GM18867 (cell line): ENCODE results near the gene SPDYE2B.
"Not testable (repeated sequence)": the region's sequence is repeated elsewhere in the genome, so short reads cannot be mapped to it uniquely, and the experiment has no call there.

ENCODE experiments used
- ATAC-seq: cut with Tn5 transposase; IDR thresholded peaks from one replicate; pipeline ENCODE4 v1.9.1; 2021; ENCODE audit warnings: mild to moderate bottlenecking, moderate library complexity; ENCODE audit not compliant: unreplicated experiment

SPDYE2B gene

DNA sequence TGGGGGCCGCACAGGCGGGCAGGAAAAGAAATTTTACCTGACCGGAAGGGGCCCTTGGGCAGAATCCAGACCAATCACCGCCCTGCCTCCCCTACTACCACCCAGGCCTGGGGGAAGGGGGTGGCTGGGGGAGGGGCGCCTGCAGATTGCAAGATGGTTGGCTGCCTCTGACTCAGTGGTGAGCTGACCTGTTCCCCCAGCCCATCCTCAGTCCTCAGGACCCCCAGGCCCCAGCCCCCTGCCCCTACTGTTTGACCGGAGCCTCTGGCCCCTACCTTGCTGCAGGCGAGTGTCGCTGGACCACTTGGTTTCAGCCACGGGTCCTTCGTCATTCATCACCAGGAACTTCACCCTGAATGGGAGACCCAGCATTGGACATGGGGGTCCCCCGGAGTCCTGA, 11.3 kb upstream of the SPDYE2B start:
- ATAC-seq = not testable (repeated sequence)

DNA sequence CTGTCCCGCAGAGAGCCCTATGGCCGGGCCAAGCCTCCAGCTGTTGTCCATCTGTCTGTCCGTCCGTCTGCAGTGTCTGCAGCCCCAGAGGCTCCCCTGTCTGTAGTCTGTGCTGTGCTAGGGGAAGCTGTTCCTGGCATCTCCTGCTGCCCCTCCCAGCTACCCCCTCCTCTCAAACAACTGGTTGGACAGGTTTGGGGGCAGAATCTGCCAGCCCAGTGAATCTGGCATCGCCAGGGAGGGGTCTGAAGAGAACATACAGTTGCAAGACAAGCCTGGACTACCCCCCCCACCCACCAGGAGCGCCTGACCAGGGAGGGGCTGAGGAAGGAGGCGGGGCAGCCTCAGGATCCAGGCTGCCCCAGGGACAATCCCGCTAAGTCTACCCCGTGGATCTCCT, 7.4 kb upstream of the SPDYE2B start, which contains the start of gene UPK3BL1:
UPK3BL1 (minus strand) TSS at position 101 of the 400 bp plus-strand sequence; CDS start at position 51, 50 bp downstream.
- not testable (repeated sequence) for ATAC-seq

DNA sequence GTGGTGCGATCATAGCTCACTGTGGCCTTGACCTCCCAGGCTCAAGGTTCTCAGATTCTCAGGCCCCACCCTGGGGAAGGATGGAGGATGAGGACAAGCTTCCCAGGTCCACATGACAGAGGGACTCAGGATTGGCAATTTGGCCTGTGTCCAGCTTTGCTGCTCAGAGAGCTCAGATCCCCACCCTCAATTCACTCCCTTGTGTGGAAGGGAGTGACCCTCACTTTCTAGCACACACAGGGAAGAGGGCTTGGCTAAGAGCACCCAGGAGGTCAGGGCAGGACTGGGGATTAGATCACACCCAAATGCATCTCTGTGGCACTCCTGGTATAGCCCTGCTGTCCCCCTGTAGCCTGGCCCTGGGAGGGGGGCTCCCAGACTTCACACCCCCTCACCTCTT, 6.7 kb upstream of the SPDYE2B start:
- ATAC-seq = not testable (repeated sequence)

DNA sequence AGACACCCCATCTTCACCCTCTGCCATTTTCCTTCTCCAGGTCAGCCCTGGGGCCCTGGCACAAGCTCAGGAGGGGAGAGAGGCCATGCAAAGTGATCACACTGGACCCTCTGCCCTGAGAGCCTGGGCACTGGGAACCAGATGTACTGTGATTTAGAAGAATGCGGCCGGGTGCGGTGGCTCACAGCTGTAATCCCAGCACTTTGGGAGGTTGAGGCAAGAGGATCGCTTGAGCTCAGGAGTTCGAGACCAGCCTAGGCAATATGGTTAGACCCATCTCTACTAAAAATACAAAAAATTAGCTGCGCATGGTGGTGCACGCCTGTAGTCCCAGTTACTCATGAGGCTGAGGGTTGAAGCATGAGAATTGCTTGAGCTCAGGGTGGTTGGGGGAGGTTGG, 2.3 kb upstream of the SPDYE2B start:
- ATAC-seq = not testable (repeated sequence)

DNA sequence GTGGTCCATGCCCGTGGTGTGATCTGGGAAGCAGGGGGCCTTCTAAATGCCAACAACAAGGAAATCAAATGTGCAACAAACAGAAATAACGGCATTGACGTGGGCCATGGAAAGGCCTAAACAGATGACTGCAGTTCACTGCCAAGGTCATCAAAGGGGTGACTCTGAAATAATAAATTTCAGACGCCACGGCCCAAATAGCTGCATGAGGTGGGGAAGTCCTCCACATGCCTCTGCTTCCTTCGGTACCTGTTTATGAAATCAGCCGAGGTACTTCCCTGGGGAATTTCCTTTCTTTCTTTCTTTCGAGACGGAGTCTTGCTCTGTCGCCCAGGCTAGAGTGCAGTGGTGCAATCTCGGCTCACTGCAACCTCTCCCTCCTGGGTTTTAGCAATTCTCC, 14.6 kb downstream of the SPDYE2B start:
- not testable (repeated sequence) for ATAC-seq

DNA sequence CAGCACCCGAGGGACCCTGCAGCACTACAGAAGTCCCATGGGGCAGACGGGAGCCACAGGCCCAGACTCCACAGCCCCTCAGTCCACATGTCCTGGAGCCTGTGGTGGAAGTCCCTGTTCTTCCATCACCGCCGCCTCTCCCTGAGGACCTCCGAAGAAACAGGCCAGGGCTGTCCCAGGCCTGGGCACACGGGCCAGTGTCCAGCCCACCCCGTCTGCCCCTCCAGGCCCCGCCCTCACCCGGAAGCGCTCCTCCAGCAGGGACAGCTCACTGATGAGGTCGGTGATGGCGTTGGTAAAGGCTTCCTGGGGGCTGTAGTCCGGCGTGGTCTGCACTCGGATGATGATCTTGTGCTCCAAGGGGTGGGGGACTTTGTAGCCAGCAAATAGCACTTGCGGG, 16.7 kb downstream of the SPDYE2B start:
- not testable (repeated sequence) for ATAC-seq

DNA sequence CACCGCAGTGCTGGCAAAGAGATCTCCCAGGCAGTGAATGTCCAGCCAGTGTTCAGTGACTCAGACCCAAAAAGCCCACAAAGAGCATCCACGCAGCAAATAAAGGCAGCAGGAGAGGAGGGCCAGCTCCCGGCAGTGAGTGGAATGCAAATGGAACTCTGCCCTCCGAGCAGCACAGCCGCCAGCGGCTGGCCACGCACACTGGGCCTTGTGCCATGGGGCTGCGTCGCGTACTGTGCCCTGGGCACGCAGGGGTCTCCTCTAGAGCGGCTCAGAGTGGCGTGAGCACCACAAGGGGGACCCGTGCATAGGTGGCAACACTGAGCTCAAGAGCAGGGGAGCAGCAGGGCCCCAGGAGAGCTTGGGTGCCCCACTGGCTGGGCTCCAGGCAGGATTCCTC, 17.4 kb downstream of the SPDYE2B start:
- not testable (repeated sequence) for ATAC-seq

DNA sequence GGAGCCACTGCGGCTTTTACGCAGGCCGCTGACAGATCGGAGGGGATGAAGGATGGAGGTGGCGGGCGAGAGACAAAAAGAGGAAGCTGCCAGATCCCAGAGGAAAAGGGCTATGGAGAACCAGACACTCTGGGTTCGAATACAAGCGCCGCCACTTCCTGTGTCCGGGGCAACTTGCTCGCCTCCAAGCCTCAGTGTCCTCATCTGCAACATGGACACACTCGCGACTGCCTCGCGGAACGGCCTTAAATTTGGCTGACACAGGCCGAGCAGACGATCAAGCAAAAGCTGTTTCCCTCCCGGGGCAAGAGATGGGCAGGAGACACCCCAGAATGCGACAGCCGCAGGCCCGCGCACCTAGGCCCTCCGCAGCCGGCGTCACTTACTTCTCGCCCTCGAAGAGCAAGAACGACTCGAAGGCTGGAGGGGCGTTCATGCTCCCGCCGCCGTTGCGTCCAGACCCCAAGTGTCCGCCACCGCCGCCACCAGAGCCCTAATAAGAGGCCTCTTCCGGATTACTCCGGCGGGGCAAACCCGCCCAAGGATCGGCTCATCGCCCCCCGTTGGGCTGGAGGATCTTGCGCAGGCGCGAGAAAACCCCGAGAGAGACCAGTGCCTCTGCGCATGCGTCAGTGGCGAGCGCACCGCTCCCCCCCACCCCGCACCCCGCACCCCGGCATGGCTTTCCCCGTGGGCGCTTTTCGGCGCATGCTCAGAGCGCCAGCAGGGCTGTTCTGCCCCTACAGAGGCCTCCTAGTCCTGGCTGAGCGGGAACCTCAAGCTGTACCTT, 21.2 kb downstream of the SPDYE2B start, which contains the start of gene POLR2J2:
POLR2J2 (minus strand) TSS at position 498 of the 790 bp plus-strand sequence; CDS start at position 436, 62 bp downstream.
- ATAC-seq = peak; percentile 75

DNA sequence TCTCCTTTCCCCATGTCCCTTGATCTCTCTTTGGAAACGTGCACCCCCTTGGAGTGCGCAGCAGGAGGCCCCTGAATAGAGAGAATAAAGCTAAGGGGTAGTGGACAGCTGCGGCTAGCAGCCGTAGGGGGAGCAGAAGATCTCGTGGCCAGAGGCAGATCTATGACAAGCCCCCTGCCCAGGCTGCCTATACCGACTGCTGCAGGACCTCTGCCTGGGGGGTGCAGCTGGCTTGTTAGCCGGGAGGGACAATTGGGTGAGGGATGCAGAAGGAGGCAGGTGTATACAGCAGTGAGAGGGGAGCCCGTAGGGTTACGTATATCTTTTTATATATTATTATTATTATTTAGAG, 21.8 kb downstream of the SPDYE2B start:
- peak; percentile 36 for ATAC-seq

DNA sequence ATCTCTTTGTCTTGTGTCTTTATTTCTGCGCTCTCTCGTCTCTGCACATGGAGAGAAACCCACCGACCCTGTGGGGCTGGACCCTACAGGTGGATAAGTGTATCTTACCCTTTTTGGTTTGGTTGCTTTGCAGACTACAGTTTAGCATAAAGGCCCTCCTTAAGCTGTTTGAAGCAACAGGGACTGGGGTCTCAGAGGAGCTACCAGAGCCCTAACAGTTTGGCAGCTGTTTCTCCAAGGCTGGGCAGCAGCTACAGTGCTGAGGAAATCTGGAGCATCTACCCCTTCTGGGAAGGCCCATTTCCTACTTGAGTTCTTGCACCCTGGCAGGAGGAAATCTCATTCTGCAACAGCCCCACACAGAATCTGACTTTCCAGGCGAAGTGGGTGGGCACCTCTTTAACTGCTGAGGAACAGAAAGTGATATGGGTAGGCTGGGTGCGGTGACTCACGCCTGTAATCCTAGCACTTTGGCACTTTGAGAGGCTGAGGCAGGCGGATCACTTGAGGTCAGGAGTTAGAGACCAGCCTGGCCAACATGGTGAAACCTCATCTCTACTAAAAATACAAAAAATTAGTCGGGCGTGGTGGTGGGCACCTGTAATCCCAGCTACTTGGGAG, 23.4 kb downstream of the SPDYE2B start:
- not testable (repeated sequence) for ATAC-seq

DNA sequence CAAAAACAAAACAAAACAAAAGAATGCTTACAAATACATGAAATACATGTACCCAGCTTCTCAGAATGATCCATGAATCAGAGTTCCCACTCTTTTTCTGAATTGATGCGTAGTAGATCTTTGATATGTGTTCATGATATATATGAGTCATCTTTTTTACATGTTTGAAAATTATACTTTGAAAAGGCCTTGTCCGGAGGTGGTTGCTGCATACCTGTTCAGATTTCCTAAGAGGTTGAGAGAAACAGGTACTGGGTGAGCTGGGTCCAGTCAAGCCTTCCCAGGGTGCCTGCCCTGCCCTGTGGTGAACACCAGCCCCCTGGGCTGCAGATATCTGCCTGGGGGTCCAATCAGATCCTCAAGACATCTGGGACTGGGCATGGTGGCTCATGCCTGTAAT, 25.4 kb downstream of the SPDYE2B start:
- not testable (repeated sequence) for ATAC-seq

DNA sequence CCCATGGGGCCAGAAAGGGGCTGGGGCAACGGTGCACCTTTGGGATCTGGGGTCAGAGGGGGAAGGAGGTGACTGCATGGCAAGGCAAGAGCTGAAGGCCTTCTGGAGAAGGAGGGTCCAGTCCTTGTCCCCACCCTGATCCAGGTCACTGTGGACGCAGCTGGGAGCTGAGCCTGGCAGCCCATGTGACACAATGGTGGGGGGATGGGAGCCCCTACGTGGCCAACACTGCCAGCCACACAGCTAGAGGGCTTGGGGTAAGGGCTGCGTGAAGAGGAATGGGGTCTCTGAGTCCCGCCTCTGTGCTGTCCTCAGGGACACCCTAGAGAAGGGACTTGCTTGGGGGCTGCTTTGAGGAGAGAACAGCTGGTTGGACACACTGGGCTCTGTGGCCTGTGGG, 30.7 kb downstream of the SPDYE2B start:
- not testable (repeated sequence) for ATAC-seq

DNA sequence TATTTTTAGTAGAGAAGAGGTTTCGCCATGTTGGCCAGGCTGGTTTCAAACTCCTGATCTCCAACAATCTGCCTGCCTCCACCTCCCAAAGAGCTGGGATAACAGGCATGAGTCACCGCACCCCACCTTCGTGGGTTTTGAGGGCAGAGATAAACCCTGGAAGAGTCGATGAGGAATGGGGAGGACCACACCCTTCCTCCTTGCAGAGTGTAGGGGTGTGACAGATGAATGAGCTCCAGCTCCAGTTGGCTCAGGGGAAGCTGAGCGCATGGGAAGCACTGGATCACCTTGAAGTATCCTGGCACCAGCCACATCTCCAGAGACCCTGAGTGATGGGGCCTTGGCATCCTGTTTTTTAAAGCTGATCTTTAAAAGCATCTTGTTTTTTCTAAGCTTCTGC, 32.4 kb downstream of the SPDYE2B start:
- not testable (repeated sequence) for ATAC-seq

DNA sequence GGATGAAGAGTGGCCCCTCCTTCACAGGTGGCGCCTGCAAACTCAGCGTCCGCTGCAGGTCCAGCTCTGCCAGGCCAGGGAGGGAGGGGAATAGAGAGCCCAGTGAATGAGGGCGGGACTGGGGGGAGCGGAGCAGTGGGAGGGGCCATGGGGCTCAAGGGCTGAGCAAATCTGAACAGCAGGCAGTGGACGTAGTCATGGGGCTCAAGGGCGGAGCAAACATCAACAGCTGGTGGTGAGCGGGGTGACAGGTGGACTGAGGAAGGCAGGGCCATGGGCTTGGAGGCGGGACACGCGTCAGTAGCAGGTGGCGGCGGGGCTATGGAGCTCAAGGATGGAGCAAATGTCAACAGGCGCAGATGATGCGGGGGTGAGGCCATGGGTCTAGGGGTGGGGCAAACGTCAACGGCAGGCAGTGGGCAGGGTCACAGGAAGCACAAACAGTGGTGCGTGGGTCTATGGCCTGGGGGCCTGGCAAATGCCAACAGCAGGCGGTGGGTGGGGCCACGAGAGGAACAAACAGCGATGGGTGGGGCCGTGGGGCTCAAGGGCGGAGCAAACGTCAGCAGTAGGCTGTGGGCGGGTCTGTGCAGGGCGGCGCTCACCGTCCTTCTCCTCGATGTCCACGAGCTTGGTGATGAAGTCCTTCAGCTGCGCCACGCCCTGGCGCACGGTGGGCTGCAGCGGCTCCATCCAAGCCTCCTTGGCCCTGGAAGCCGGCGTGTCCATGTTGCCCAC, 38.3 kb downstream of the SPDYE2B start:
- ATAC-seq = peak; percentile 76

DNA sequence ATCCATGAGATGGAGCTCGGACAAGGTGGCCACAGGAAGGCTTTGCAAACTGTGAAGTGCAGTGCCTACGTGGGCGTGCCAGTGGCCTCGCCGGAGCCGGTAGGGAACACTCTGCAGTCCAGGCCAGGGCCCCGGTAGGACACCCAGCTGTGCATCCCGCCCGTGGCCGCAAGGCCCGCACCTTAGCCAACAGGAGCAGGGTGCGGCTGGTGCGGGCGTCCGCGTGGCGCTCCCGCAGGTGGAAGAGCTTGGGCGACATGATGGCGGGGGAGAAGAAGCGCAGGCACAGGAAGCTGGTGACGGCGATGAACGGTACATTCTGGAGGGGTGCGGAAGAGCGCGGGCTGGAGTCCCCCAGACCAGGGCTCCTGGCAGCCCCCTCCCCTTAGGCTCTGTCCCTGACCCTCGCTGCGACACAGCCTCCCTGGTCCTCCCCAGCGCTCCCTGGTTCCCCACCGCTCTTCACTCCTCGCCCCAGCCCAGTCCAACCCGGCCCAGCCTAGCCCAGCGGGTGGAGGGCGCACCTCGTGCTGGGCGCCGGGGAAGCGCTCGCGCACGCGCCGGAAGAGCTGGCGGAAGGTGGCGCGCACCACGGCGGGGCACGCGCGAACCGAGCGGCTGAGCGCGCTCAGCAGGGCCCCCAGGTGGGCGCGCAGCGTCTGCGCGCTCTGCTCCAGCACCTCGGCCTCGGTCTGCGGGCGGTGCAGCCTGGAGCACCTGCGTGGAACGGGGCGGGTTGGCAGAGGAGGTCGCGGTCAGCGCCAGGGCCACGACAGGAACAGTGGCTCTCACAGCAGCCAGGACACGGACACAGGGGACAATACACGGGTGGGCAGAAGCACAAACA, 39.5 kb downstream of the SPDYE2B start:
- ATAC-seq = peak; percentile 65

DNA sequence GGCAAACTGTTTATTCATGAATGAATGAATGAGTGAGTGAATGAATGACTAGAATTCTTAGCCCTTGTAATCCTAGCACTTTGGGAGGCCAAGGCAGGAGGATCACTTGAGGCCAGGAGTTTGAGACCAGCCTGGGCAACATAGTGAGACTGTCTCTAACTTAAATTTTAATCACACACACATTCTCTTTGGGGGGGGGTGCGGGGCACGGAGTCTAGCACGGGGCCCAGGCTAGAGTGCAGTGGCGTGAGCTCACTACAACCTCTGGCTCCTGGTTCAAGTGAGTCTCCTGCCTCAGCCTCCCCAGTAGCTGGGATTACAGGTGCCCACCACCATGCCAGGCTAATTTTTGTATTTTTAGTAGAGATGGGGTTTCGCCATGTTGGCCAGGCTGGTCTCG, 40.5 kb downstream of the SPDYE2B start:
- ATAC-seq = not testable (repeated sequence)

DNA sequence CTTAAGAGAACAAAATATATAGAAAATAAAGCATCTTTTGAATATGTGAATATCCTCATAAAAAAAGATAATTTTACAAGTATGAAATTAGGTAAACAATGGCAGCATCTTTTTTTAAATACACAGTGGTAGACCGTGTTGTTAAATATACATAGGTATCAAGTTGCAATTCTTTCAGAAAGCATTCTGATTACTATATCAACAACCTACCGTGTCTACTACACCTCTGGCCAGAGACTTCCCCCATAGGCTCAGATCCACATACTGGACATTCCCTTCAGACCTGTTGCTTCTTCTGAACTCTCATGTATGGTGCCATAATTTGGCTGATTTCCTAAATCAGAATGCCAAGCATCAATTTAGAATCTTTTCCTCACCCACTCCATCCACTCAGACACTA, 43.9 kb downstream of the SPDYE2B start:
- ATAC-seq = not testable (repeated sequence)

DNA sequence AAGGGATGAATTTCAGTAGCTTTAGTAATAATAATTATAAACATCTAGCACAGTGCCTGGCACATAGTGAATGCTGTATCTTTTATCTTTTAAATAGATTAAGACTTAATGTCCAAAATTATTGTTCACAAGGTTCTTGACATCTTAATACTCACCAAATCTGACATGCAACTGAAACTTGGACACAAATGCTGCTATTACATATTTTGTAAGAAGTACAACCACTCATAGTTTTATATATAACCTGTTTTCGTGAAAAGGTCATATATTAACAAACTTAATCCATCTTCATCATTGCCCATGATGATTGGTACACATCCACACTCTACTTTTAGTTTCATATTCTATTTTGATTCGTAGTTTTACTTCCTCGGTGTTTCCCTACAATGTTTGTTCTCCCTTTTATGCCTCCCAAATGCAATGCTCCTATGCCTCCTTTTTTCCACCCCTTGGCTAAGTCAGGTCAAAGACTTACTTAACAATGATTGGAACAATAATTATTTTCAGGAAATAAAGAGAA, 45.0 kb downstream of the SPDYE2B start:
- peak; percentile 74 for ATAC-seq

DNA sequence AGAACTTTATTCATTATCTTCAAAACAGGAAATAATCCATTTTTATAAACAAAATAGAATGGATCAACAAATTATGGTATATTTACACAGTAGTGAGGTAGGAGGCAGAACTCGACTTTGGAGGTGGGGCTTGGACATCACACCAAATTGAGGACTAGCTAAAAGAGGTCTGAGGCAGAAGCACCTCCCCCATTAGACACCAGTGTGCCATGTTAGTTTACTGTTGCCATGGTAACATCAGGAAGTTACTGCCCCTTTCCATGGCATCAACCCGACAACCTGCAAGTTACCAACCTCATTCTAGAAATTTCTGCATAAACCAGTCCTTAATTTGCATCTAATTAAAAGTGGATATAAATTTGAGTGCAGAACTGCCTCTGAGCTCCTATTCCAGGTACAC, 45.9 kb downstream of the SPDYE2B start:
- not testable (repeated sequence) for ATAC-seq
